Embryonic facial prominence (tissue), 1 donor: ENCODE results near the gene SCNN1A.
A peak's percentile ranks its signal among the peaks of the same experiment; 100 is the strongest.
"Not testable (repeated sequence)": the region's sequence is repeated elsewhere in the genome, so short reads cannot be mapped to it uniquely, and the experiment has no call there.

Experiments used
- DNase-seq: peaks from one replicate; pipeline ENCODE4 v3.0.0-alpha.2; 2016; ENCODE audit errors: extremely low spot score

SCNN1A gene

GRCh38 chr12:6347367-6348338 lies 27.7 kb downstream of the SCNN1A start:
- DNase-seq, result no peak

DNA sequence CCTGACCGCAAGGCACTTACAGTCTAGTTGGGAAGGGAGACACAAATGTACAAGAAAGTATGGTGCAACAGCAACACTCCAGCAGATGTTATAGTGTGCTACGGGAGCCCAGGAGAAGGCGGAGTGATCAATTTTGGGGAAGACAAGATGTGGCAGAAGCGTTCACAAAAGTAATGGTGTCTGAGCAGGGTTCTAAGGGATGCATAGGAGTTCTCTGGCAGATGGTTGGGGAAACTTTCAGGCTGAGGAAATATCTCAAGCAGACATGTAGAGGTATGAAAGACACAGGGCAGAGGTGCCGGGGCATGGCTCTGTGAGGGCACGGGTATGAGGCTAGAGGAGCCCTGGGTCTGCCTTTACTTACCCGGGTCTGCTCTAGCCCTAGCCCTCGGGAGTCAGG lies 28.4 kb downstream of the SCNN1A start:
- no peak for DNase-seq

DNA sequence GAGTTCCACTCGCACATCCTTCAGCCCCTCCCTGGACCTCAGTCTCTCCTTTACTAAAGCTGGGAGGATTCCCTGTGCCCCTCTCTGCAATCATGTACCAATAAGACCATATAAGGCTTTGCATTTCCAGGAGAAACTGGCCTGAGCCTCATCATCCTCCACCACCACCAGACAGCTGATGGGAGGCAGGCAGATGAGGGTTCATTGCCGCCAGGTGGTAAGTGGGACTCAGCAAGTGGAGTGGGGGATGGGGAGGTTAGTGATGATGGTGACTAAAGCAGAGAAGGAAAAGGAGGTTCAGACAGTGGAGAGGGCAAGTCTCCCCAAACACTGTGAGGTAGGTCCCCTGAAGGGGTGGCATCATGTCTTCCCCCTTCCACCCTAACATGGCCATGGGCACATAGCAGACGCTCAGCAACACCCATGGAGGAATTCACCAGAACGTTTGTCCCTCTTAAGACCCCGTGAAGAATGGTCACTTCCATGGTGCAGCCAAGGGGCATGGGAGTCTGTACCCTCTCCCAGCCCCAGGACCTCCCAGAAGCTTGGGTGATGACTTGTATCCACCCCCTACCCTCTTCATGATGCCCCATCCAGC lies 29.0 kb downstream of the SCNN1A start:
- no peak for DNase-seq

DNA sequence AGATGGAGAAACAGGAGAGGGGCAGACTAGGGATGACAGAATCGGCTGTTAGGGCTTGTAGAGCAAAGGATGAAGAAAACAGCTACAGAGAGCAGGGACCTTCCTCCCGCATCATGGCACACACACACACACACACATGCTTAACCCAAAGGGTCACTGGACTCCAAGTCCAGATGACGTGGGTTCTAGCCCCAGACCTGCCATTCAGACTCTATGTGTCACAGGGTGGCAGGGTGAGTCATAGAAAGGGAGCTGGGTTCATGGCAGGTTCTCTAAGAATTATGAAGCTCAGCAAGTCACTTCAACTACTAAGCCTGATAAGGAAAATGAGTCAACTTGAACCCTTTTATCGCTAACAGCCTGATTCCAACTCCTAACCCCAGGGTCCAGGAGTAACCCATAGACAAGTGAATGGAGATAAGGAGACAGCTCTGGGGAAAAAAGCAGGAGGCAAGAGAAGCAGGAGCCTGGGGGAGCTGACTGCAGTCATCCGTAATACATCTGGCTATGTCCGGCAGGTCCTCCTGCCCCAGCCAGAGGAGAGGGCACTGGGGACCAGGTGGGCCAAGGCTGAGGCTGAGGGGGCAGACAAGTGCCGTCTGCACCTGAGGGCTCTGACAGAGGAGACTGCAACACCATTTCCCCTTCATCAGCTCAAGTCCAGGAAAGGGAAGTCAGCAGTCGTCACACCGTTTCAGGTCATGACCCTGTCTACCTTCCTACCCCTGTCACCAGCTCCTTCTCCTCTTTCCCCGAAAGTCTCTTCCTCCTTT lies 29.9 kb downstream of the SCNN1A start:
- no peak for DNase-seq

DNA sequence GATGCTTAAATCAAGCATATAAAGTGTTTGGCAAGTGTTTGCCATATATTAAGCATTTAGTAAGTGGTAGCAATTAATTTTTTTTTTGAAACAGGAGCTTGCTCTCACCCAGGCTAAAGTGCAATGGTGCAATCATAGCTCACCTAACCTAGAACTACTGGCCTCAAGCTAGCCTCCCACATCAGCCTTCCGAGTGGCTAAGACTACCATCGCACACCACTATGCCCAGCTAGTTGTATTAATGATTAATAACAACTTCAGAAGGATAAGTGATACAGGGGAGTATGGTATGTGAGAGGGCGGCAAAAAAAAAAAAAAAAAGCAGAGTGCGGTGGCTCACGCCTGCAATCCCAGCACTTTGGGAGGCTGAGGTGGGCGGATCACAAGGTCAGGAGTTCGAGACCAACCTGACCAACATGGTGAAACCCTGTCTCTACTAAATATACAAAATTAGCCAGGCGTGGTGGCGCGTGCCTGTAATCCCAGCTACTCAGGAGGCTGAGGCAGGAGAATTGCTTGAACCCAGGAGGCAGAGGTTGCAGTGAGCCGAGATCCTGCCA lies 31.2 kb downstream of the SCNN1A start:
- DNase-seq, result not testable (repeated sequence)

DNA sequence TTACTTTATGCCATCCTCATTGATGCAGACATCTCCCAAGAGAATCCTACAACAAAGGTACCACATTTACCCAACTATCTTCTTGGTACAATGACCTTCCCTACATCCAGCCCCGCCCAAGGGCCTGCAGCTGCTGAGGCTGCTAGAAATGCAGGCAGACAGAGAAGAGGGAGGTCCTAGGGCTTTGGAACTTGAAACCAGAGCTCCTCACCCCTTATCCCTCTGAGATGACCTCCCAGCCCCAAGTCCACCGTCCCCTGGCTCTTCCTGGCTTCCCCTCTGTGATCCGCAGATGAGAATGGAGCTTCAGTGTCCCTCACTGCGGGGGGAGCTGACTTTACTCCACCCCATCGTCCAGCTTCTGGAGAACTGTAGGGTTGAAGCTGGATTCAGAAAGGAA lies 31.8 kb downstream of the SCNN1A start:
- no peak for DNase-seq

GRCh38 chr12:6342140-6342889 lies 33.0 kb downstream of the SCNN1A start:
- no peak for DNase-seq

DNA sequence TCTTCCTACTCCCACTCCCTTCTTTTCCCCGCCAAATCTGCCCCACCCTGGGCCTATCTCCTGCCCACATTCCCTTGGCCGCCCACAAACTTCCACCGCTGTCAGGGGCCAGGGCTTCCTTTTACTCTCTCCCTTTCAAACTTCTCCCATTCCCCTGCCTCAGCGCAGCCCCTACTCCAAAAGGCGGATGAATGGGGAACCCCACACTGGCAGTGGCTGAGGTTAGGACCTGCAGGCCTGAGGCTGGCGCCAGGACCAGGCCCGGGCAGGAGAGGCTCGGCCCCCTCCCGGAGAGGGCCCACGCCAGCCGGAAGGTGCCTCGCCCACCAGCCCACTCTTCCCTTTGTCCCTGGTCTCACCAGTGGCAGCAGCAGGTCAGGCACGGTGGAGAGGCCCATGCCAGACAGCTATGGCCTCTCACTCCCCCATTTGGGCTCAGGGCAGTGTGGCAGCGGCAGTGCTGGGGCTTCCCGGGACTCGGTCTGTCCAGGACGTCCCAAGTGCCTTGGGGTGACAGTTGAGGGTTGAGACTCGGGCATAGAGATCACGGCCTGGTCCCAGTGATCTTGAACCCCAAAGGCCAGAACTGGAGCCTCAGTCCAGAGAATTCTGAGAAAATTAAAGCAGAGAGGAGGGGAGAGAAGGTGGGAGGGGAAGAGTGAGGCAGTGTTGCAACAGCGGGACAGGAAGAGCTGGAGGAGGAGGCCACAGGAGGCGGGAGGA lies 33.8 kb downstream of the SCNN1A start, which contains the start of gene TNFRSF1A:
TSS of gene TNFRSF1A (minus strand) at position 660 of the 723 bp plus-strand sequence. CDS start at position 398, 262 bp downstream.
- DNase-seq, result peak; percentile 85

DNA sequence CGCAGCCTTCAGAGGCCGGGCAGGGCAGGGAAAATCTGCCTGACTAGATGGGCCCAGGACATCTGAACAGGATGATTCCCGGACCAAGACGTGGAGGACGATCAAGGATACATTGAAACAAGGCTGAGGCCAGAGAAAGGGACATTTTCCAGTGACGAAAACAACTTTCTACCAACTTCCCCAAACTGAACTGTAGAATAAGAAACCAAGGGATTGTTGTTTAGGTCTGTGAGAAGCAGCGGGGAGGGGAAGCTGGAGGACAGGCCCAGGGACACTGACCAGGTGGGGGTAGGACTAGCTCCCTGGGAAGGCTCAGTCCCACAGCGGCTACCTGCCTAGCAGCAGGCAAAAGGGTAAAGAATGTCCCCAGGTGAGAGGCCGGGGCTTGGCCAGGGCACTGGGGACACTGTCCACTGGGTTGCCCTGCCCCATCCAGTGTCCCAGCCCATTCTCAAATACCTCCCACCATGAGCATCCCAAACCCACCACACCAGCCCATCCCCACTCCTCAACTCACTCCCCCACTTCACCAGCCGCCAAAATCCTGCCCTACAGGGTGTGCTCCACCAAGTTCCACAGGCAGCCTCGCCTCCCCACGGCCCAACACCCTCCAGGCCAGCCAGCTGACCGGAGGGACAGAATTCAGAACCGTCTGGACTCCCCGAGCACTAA lies 34.5 kb downstream of the SCNN1A start:
- DNase-seq, result no peak

DNA sequence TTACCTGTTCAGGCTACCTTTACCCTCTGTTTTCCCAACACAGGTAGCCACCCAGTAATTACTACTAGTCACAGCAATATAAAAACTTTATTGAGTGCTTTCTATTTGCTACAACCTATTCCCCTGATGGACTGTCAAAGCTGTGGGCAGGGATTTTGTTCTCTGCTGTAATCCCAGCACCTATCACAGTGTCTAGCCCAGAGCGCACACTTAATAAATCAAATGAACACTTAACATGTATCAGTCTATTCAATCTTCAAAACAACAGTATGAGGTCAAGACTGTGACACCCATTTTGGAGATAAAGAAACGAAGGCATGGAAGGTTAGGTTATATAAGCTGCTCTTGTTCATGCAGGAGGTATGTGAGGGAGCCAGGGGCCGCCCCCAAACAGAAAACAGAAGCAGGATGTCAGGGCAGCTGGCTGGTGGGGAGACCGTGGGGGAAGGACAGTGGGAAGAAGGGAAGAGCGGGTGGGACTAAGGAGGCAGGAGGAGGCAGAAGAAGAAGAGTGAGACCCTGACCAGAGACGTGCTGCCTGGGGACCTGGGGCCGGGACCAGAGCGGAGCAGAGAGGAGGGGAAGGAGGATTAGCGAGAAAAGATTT lies 35.2 kb downstream of the SCNN1A start:
- DNase-seq, result no peak

- no peak for DNase-seq
Measured at GRCh38 chr12:6338955-6339354, 36.4 kb downstream of the SCNN1A start.

DNA sequence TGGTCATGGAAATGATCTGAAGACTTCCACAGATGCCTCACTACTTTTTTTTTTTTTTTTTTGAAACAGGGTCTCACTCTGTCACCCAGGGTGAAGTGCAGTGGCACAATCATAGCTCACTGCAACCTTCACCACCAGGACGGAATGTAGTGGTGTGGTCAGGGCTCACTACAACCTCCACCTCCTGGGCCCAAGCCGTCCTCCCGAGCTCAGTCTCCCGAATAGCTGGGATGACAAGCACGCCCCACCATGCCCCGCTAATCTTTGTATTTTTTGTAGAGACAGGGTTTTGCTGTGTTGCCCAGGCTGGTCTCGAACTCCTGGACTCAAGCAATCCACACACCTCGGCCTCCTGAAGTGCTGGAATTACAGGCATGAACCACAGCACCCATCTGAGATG lies 36.8 kb downstream of the SCNN1A start:
- not testable (repeated sequence) for DNase-seq

- no peak for DNase-seq
Measured at GRCh38 chr12:6337958-6338433, 37.4 kb downstream of the SCNN1A start.

DNA sequence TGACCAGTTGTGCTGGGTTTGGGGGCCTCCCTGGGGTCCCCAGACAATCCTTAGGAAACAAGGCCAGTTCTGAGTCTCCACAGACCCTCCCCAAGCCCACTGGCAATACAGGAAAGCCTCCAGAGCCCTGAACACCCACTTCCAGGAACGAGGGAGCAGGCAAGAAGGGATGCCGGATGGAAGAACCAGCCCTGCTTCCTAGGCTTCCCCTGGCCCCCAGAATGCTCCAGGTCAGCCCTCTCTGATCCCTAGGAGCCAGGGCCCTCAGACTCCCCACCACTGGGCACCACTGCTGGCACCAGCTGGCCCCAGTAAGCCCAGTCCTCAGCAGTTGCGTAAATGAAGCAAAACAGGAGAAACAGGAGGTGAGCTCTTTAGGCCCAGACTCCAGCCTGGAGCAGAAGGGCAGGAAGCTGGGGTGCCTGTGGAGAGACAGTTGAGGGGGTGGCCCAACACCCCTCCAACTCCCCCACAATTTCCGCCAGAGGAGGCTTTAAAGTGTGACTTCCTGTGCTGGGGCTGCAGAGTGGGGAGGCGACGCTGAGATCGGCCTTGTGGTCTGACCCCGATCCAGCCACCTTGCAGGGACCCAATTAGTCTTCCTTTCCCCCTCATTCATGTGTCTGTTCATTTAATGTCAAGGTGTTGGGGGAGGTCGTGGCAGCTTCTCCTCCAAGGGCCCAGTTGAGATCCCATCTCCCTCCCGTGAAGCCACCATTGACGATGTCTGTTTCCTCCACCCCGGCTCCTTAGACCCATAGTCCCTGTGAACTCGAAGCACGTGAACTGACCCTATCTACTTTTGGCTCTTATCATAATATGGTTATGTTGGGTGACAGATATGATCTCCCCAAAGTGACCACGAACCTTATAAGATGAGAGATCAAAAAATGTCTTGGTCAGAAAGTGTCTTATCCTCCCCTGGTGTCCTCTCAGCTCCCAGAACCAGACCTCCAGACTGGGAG lies 38.2 kb downstream of the SCNN1A start:
- no peak for DNase-seq

GRCh38 chr12:6336079-6336888 lies 39.1 kb downstream of the SCNN1A start:
- peak; percentile 58 for DNase-seq

- no peak for DNase-seq
Measured at GRCh38 chr12:6335451-6336078, 39.8 kb downstream of the SCNN1A start.

- DNase-seq, result no peak
Measured at GRCh38 chr12:6334940-6335450, 40.4 kb downstream of the SCNN1A start.
